ENCODE measurements around the gene ENTHD1.
"Not testable (repeated sequence)": the region's sequence is repeated elsewhere in the genome, so short reads cannot be mapped to it uniquely, and the experiment has no call there.

The ENTHD1 gene

DNA sequence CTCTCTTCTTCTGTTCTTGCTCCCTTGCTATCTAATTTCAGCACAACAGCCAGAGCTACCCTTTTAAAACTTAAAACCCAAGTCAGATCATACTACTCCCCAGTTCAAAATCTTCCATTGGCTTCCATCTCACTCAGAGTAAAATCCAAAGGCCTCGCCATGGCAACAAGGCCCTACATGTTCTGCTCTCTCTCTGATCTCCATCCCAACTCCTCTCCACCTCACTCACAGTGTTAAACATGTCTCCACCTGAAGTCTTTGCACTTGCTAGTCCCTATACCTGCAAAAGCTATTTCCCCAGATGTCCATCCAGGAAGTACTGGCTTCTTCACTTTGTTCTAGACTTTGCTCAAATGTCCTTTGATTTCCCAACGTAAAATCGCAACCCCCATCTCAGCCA is 4.3 kb upstream of the ENTHD1 start:
- no peak for DNase-seq

DNA sequence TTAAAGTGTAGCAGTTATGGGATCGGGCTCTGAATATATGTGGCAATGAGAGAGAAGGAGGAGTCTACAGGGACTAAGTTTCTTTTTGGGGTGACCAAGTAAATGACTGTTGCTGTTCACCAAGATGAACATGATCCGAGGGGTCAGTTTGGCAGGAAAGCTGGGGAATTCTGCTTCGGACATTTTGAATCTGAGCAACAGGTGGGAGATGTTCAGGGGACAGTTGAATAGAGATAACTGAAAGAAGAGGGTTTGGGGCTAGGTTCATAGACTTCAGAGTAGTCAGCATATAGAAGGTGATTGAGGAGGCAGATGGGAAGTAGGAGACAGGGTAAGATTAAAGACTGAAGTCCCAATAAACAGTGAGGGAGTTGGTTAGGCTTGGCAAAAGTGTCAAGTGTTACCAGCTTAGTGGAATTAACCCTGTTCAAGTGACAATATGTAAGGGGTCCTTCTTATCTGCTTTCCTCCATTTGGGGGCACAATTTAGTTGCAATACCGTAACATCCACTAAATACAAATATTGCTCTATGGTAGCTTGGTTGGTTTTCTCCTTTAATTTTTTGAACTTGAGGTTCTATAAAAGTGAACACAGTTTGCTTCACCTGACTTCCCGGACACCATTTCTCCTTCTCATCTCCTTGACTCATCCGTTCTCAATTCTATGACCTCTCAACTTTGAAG is 2.9 kb upstream of the ENTHD1 start:
- DNase-seq: no peak

DNA sequence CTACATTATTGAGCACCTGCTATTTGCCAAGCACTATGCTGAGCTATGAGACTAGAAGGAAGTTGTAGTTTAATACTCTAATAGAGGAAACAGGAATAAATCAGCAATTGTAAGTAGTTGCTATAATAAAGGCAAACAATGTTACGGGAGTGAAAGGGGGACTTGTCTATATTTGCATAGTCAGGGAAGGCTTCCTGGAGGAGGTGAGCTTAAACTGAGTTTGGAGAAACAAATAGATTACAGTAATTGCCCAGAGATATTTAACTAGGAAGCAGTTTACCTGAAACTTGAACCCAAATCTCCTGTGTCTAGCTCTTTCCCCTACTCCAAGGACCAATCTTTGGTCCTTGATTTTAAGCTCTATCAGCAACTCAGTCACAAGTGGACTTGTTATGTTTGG is 2.1 kb upstream of the ENTHD1 start:
- DNase-seq: no peak

DNA sequence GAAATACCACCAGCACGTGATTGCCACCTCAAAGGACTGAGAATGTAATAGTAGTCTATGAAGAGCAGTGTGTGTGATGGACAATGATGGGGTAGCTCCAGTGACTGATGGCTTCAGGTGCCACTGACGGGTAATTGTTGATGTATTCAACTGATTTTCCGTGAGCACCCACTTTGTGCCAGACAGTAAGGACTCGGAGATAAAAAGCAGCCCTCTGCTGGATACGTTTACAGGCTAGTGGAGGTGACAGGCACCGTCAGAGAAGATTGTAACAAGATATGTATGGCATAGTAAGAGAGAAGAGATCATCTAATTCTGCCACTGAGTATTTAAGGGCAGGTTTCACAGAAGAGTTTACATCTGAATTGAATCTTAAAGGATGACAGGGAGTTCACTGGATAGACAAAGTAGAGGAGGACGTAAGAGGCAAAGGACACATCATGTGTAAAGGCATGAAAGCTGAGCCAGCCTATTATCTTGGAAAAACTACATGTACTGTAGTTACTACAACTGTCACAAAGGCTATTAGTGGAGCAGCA is 1.1 kb upstream of the ENTHD1 start:
- peak; percentile 4 for DNase-seq

GRCh38 chr22:39889924-39890323 is 3.6 kb downstream of the ENTHD1 start:
- not testable (repeated sequence) for DNase-seq

DNA sequence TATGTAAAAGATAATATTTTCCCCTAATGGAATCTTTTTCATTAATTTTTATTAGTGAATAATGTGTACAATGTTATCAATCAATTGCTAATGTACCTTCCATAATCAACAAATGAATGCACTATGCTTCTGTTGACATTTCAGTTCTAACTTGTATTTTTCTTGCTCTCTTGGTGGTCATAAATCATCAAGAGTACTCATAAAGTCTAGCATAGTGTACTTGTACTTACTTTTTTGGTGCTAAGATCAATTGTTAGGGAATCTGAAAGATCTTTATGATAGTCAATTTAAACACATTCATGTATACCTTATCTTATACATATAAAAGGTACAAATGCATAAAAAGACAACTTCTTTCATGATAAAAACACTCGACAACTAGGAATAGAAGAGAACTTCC is 10.5 kb downstream of the ENTHD1 start:
- no peak for DNase-seq

DNA sequence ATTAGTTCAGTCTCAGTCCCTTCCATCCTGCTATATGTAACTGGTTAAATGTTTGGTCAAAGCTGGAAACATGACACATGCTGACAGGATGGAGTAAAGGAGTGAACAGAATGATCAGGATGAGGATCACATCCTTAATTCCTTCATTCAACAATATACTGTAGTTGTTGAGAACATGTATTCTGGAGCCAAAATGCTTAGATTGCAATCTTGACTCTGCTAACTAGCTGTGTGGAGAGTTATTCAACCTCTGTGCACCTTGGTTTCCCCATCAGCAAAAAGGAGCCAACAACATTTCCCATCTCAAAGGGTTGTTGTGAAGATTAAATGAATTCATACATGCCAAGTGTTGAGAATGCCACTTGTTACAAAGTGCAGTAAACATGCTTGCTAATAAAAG is 12.8 kb downstream of the ENTHD1 start:
- no peak for DNase-seq

DNA sequence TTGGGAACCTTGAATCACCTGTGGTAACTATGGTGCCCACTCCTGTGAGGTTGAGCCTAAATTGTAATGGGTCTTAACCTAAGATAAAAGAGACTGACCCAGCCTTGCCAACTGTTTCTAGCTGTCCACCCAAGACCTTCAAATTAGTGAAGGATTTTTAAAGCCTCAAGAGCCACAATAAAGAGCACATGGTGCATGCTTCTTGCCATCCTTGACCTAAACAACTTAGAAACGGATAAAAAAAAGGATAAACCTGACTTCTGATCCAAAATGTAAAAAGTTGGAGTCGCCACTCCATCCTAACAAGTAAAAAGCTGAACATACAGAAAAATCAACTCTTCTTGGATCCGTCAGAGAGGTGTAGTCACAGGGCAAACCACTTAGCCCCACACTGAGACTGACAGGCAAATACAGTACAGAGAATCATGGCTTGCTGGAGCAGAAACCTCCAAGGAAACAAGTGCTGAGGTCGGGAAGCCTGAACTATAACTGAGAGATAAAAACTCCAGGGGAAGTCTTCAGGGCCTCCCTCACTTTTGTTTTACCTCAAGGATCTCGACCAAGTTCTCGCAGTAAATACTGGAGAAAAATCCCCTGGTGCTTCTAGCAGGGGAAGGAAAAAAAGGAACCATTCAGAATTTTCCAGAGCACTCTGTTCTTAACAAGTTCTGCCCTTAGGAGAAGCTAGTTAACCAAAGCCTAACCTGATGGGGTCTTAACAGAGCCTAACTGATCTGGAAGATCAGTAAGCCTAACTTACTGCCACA is 16.3 kb downstream of the ENTHD1 start:
- no peak for DNase-seq

- not testable (repeated sequence) for DNase-seq
These were observed 18.2 kb downstream of the ENTHD1 start for GRCh38 chr22:39875176-39875885.

DNA sequence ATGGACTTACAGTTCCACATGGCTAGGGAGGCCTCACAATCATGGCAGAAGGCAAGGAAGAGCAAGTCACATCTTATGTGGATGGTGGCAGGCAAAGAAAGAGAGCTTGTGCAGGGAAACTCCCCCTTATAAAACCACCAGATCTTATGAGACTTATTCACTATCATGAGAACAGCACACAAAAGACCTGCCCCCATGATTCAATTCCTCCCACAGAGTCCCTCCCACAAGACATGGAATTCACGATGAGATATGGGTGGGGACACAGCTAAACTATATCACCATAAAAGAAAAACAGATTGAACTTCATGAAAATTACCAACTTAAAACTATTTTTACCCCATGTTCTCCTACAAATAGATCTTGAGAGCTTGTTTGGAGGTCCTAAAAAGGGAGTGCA is 19.6 kb downstream of the ENTHD1 start:
- DNase-seq: no peak

DNA sequence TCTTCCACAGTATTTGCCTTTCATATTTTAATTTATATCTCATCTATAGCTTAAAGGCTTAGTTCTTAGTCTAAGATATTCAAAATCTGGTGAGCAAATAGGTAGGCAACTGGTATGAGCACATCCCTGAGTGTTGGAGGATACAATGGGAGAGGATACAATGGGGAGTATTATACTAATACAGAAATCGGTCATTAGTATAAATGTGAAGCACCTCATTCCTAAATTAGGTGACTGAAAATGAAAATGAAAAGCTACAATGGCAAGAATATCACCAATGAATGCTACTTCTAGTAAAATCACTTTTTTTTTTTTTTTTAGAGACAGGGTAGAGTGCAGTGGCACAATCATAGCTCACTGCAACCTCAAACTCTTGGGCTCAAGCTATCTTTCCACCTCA is 21.0 kb downstream of the ENTHD1 start:
- DNase-seq: no peak

DNA sequence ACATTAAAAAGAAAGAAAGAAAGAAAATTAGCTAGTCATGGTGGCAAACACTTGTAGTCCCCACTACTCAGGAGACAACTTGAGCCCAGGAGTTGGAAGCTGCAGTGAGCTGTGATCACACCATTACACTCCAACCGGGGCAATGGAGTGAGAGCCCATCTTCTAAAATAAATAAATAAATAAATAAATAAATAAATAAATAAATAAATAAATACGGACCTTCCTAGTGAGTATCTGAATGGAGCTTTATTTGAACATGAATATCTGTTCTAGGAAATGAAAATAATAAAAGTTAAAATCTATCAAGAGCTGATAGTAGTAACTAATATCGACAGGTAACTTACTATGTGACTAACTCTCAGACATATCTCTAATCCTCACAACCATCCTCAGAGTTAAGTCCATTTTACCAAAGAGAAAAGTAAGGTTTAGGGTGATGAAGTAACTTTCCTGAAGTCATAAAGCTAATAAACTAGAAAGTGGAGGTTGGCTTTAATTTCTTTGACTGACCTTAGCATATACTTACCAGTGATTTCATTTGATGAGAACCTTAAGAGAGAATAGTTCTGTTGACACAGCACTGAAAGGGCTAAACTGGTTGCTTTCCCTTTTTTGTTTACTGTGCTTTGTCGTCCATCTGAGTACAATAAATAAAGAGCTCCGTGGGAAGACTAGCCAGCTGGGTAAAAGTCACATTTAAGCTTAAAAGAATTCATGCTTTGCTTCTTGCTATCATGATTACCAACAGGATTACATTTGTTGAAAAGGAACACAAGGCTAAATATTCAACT is 22.4 kb downstream of the ENTHD1 start:
- DNase-seq: no peak

- not testable (repeated sequence) for DNase-seq
These were observed 23.8 kb downstream of the ENTHD1 start for GRCh38 chr22:39869797-39870196.

DNA sequence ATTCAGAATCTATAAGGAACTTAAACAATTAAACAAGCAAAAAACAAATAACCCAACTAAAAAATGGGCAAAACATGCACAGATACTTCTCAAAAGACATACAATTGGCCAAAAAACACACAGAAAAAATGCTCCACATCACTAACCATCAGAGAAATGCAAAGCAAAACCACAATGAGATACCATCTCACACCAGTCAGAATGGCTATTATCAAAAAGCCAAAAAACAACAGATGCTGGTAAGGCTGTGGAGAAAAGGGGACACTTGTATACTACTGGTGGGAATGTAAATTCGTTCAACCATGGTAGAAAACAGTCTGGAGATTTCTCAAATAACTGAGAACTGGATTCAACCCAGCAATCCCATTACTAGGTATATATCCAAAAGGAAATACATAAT is 24.8 kb downstream of the ENTHD1 start:
- DNase-seq: no peak

GRCh38 chr22:39859903-39860588 is 33.5 kb downstream of the ENTHD1 start:
- DNase-seq: peak; percentile 65

DNA sequence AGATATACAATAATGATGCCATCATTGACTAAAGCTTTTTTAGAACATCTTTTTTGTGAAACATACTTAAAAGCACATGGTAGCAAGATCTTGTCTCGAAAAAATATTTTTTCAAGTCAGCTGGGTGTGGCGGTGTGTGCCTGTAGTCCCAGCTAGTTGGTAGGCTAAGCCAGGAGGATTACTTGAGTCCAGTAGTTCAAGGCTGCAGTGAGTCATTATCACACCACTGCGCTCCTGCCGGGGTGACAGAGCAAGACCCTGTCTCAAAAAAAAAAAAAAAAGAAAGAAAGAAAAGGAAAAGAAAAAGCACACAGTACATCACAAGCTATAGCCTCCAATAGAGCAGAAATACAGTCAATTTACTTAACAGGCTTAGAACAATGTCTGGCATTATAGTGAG is 37.0 kb downstream of the ENTHD1 start:
- no peak for DNase-seq

GRCh38 chr22:39852799-39853198 is 40.8 kb downstream of the ENTHD1 start:
- DNase-seq: no peak

DNA sequence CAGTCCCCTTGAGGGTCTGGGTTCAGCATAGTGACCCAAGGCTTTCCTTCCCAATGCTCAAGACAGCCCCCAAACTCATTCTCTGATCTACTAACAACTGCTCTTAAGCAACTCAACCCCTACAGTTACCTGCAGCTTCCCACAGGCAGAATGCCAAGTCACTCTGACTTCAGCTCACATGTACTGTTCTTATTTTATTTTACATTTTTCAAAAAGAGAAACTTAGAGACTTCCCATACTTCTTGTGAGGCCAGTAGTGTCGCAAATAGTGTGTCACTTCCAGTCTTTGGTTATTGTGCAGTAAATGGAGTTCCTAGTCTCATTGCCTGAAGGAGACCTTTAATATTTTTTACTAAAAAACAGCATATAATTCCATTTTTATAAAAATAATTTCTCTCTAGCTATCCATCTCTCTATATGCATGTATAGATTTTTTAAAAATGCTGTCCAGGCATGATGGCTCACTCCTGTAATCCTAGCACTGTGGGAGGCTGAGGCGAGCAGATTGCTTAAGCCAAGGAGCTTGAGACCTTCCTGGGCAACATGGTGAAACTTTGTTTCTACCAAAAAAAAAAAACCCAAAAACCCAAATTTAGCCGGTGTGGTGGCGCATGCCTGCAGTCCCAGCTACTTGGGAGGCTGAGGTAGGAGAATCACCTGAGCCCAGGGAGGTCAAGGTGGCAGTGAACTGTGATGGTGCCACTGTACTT is 41.8 kb downstream of the ENTHD1 start:
- no peak for DNase-seq

- no peak for DNase-seq
These were observed 46.1 kb downstream of the ENTHD1 start for GRCh38 chr22:39847477-39847876.

DNA sequence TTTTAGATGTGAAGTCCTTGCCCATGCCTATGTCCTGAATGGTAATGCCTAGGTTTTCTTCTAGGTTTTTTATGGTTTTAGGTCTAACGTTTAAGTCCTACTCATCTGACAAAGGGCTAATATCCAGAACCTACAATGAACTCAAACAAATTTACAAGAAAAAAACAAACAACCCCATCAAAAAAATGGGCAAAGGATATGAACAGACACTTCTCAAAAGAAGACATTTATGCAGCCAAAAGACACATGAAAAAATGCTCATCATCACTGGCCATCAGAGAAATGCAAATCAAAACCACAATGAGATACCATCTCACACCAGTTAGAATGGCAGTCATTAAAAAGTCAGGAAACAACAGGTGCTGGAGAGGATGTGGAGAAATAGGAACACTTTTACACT is 47.0 kb downstream of the ENTHD1 start:
- DNase-seq: not testable (repeated sequence)

DNA sequence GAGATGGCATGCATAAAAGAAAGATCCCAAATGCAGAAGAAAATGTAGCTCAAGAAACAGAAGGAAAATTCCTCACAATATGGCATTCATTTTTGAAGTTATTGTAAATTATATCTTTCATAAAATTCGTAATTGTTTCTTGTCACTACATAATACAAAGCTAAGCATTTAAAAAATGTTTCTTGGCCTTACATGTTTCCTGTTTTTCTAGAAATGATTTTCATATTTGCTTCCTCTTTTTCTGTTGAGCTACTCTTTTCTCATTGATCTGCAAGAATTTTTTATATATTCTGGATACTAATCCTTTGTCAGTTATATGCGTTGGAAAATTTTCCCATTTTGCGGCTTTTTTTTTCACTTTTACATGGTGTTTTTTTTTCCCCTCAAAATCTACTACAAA is 48.0 kb downstream of the ENTHD1 start:
- DNase-seq: no peak

Measured in NCI-H2227 treated with DMSO at 0.1 percent for 48 hours (cell line).